Activated T-helper 9 cell treated with anti-CD3 and anti-CD28 coated beads, Interleukin-2, amount 50 U/mL, for 16 hours (primary cell): Measurements from ENCODE around the gene TAPT1.

Source experiments
- DNase-seq: peaks from one replicate; pipeline ENCODE4 v3.0.0-alpha.2; 2020; ENCODE audit warnings: low read depth

TAPT1 gene

DNA sequence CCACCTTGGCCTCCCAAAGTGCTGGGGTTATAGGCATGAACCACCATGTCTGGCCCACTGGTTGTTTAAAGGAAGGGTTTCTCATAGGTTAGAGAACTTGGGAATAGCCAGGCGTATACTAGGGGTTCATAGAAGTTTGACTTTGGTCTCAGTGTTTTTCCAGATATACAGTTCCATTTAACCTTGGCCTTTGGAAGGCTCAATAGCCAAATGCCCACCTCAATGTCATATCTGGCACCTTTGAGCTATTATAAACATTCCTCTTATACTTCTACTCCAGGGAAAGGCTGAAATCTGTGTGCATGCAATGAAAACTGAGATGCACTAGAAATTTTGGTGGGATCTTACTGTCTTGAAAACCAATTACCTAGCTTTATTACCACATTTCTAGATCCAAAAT is 95.0 kb downstream of the TAPT1 start:
- no peak for DNase-seq

DNA sequence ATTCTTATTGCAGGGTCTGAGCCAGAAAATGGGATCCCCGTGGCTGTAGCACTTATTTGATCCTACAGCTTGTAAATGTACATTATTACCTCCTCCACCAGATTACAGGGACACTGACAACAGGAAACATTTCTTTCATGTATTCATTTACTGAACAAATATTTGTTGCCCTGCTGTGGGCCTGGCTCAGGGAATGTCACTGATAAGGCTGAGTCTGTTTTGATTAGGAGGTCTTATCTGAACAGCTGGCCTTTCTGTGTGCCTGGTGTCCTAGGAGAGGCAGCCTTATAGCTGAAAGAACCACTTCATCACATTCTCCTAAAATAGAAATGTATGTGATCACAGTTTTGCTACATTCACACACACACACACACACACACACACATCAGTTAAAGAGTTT is 96.9 kb downstream of the TAPT1 start:
- DNase-seq: no peak

DNA sequence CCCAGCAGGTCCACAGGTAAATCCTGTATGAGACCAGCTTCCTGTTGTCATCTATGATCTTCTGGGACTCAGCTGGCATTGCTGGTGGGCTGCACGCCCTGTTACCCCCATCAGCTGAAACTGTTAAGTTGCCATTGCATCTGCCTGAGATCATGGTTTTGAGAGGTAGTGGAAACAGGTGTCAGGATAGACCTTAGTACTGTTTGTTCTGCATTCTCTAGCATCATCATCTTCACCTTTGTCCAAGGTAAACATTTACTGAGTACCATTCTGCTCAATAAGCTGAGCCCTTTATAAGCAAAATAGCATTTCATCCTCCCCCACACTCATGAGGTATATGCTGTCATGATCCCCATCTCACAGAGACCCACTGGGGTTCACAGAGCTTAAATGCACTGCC is 99.6 kb downstream of the TAPT1 start:
- DNase-seq: no peak

DNA sequence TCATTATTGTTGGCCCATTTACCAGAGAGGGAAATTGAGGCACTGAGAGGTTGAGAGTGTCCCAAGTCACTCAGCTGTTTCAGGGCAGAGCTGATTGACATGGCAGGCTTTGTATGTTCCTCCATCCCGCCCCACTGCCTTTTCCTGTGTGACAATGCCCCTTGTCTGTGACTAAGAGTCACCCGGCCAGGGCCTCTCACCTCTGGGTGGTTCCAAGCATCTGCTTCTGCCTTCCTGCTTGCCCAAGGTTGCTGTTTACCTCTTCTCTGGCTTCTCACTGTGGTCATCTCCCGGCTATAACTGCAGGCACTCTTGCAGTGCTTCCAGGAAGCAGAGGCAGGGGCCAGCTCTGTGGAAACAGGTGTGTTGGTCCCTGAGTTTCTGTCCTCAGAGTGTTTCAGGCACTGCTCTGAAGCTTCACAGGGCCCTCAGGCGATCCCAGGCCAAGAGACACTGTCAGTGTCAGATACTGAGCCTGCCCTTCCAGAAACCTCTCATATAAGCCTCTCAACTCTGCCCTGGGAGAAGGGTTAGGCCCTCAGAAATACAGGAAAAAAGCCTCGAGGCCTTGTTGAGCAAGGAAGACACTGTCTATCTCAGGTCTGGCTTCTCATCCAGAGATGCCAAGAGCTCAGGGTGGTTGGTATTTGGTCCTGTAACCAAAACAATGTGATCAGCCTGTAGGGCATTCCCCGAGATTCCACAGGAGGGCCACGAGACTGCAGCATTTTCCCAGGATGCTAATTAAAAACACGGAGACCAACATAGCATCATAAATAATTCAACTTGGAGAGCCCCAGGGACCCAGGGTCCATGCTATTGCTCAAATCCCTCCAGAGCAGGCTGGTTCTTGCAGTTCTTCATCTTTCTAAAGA is 100.5 kb downstream of the TAPT1 start:
- no peak for DNase-seq

DNA sequence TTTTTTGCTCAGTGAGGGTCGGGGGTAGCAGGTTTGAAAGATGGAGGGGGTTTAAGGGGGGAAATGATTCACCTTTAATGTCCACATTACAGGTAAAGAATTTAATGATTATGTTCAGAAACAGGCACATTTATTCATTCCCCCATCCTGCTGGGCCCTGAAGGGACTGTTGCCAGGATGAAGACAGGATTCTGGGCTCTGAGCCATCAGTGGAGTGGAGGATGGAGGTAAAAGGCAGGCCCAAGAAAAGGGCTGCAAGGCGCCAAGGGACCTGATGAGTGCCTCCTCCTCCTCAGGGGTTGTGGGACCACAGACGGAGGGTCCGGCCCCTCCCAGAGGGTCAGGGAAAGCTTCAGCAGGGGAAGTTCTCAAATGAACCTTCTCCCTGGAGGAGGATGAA is 102.0 kb downstream of the TAPT1 start:
- DNase-seq: no peak

DNA sequence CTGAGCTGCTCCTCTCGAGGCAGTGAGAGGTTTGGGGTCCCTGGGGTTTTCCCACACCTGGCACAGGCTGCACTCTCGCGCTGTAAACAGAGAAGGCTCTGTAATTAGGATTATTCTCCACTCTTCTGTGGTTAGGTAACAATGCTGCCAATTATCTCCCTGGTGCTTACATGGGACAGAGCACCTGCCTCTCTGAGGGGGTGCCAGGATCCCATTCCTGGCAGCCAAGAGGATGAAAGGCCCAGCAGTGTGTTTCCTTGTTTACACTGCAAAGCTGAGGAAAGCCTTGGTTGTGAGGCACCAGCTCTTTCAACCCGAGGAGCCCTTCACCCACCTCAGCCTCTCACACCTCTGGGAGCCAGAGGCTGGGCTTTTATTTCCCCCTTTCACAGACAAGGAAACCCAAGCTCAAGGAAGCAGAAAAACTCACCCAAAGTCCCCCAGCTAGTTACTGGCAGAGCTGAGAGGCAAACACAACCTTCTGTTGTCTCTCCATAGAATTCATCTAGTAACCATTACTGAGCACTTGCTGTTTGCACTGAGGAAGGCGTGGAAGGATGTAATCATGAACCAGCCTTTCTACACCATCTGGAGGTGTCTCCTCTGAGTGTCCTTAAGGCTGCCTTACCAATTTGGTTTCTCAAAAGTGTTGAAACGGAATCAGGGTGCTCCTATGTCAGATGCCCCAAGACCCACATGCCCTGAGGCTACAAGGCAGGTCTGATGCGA is 102.8 kb downstream of the TAPT1 start:
- no peak for DNase-seq

DNA sequence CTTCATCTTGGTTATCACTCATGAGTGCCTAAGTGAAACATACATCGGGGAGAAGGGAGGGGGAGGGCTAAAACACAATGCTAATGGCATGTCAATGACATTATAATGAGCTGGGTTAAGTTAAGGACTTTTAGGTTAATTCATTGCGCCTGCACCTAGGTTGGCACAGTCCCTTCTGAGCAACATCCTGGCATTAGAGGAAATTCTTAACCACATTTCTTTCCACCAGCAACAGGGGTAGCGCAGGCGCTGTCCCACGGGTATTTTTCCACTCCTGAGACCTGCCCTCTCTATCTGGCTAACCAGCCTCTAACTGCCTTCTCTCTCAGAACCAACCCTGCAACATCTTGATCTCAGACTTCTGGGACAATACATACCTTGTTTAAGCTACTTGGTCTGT is 103.5 kb downstream of the TAPT1 start:
- no peak for DNase-seq

DNA sequence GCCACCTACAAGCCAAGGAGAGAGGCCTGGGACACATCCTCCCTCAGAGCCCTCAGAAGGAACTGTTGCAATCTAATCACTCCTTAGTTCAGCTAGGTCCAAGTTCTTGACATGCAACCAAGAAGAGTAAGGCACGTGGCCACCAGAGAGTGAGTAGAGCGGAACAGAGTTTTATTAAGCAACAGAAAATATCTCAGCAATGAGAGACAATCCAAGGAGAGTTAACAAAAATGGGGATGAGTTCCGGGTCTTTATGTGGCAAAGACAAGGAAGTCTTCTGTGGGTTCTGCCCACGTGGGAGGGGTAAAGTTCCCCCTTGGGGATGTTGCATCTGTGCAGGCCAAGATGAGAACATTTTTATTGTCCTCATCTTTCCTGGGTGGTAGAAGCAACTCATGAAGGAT is 104.0 kb downstream of the TAPT1 start:
- no peak for DNase-seq

DNA sequence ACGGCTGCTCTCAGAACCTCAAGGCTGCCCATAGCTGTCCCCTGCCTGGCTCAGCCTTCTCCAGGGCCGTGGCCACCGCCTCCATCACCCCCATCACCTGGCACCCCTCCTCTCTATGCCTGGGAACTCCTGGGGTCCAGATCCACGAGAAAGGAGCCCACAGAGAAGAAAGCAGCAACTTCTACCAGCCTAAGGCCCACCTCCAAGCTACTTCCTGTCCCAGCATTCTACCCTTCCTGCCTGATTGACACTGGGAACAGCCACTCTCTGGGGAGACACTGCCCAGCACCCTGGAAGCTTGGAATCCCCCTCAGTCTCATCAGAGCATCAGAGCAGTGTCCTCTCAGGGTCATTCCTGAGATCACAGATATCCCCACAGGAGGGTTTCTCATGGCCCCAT is 105.6 kb downstream of the TAPT1 start:
- DNase-seq: no peak

DNA sequence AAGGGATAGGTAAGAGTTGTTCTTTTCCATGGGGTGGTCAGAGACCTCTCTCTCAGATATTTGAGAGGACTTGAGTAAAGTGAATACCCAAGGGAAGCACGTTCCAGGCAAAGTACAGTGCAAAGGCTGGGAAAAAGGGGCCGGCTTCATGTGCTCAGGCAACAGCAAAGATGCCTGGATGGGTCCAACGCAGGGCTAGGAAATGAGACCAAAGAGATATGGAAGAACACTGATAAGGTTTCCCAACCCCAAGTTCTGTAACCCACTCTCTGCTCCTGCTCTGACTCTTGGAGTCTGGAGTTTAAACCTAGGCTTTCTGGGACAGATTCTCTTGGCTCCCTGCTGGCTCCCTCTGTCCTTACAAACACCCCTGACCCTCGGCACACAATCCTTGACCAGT is 106.3 kb downstream of the TAPT1 start:
- no peak for DNase-seq

DNA sequence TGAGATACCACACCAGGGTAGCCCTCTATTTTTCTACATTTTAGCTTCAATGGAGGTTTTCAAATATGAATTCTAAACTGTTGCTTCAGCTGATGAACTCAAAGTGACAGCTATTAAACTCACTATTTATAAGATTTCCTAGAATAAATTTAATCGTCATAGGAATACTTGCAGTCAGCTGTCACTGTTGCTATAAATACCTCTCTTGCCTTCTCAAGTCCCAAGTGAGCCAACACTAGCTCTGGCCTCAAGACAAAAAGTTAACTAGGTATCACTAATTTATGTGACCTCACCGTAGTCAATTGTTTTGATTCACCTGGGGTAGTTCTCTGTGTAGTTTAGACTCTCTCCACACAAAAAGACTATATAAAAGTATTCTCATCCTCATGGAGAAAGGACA is 108.2 kb downstream of the TAPT1 start:
- no peak for DNase-seq

DNA sequence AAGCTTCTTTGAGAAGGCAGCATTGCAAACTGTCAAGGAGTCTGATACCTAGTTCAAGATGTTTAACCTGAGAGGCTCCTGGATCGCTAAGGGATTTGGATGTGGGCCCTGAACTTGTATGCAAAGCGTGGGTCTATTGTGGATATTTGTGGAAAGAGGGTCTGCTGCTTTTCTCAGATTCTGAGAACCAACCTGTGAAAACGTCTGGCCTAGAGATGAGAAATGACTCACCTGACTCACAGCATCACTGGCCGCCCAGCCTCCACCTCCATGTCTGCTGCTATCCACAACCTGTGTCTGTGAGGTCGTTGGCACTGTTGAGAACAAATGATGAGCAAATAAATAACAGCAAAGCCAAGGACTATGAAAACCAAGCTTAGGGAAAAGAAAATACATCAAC is 109.1 kb downstream of the TAPT1 start:
- DNase-seq: no peak

DNA sequence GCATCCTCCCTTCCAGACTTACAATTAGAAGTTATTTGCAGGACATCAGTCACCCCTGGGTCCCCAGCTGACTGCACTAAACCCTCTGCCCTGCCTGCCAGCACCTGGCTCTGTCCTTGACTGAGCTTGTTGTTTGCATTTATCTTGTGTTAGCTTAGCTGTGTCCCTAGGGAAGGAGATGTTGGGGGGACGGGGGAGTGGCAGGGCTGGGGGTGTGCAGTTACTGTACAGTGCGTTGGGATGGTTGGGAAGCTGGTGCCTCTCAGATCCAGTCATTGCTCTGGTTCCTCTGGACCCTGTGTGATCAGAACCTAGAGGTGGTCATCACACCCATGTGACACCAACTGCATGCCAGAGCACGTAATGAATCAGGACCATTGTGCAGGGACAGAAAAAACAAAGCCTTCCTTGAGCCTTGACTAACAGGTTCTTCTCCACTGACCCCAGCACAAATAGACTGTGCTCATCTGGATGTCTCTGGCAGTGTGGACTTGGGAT is 109.7 kb downstream of the TAPT1 start:
- DNase-seq: no peak

DNA sequence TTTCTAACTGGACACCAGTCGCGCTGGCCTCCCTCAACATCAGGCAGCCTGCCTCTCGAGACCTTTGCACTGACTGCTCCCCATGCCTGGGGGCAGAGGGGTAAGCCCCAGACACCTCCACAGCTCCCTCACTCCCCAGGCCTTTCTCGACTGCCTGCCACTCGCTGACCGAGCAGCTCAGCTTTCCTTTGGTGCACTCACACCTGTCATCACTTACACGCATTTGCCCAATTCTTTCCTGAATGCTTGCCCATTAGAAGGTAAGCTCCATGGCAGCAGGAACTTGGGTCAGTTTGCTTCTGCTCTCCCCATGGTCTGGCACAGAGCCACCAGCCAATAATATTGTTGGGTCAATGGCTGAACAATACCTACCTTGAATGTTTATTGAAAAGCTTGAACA is 110.3 kb downstream of the TAPT1 start:
- no peak for DNase-seq

DNA sequence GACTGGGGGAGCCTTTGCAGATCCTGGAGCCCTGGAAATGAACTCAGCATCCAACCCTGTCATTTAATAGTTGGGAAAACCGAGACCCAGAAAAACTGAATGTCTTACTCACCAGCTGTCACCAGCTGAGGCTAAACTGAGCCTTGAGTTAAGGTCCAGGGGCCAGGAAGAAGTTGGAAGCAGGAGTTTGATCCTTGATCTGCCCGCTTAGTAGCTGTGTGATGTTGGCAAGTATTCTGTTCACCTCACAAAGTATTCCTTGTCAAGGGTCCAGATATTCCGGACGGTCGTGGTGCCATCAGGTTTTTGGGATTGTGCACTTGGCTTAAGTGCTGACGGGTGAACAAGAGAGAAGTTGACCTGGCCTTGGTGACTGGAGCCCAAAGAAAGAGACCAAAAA is 111.7 kb downstream of the TAPT1 start:
- no peak for DNase-seq

DNA sequence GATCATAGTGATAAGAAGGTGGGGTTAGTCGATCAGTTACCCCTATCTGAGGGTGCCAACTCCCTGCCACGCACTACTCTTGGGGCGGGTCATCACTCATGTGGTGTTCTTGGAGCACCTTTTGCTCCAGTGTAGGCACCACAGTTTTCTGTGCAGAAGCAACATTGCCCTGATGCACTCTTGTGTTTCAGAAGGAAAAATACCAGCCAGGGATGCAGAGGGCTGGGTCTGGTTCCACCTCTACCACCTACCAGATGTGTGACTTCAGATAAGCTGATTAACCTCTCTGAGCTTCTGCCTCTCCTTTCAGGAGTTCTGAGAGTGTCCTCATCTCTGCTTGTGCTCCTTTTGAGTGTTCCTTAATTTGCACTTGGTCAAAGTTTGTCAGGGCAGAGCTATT is 112.5 kb downstream of the TAPT1 start:
- DNase-seq: no peak

DNA sequence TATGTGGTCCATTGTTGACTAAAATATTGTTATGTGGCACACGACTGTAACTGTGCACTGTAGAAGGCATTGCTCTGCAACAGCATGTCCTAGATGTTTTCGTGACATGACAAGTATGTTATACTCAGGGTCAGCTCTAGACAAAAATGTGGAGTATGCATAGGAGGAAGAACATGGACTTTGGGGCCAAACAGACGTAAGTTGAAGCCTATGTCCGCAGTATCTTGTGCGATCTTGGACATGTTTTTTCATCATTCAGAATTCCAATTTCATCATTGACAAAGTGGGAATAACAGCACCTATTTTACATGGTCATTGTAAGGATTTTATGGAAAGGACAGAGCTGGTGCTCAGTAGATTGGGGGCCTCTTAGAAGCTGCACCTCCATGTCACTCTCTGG is 114.7 kb downstream of the TAPT1 start:
- DNase-seq: no peak

DNA sequence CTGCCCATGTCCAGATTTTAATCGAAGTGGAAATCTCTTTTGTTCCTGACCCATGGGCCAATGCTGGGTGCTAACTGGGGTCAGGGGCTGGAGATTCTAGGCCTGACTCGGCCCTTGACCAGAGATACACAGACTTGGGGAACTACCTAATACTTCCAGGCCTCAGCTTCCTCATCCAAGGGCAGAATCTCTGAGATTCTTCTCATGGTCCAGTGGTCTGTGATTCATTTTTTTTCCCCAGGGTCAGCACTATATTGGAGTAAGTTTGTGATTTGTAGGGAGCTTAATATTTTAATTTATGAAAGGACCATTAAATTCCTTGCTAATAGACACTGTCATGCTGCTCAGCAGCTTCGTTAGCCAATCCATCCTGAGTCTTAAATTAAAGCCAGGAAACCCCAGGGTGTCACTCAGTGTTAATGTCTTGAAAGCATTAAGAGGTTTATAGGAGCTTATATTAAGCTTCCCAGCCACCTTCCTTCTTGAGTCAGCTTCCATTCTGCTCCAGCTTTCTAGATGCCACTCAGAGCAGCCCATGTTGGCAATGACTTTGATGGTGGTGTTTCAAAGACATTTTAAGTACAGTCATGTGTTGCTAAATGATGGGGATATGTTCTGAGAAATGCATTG is 115.5 kb downstream of the TAPT1 start:
- DNase-seq: no peak
